H1 (cell line): ENCODE results near the gene C17orf50. TPM values are rescaled to one million over a fixed set of nuclear protein-coding genes. Genes with fewer than 3 reads are reported as not detected.

Experiments
- CTCF ChIA-PET: fragments of 300-600 bp; sonication (Branson Sonifier 250); formaldehyde crosslinking; loops from one replicate; lab custom pipeline; 2021; ENCODE audit not compliant: partially characterized antibody; lab: Charles Lee
- POLR2A ChIA-PET: fragments of 300-600 bp; sonication (Branson Sonifier 250); formaldehyde crosslinking; loops from one replicate; lab custom pipeline; 2021; ENCODE audit warnings: inconsistent platforms; ENCODE audit not compliant: partially characterized antibody; lab: Charles Lee
- DNase-seq, 2 experiments: peaks; one replicate each; pipeline versions ENCODE4 v3.0.0 to v3.0.0-alpha.2; 2010 to 2022; ENCODE audit warnings: low spot score in 2 of 2, low read depth in 1 of 2, mixed read lengths in 1 of 2
- FAIRE-seq: peaks from 2 replicates; lab custom pipeline; 2011; peaks lifted over from hg19 to GRCh38; lab: Jason Lieb, UNC
- H2AFZ ChIP-seq: 2 replicates; pipeline ENCODE4 v1.8.1; 2012; ENCODE audit warnings: low read length, inconsistent platforms
- H2AK5ac ChIP-seq: 2 replicates; pipeline ENCODE4 v1.6.1; 2013; ENCODE audit warnings: low read depth, low read length
- H2BK120ac ChIP-seq: replicated peaks from 2 replicates; pipeline ENCODE3; 2013; ENCODE audit warnings: low read depth, low read length, inconsistent platforms
- H2BK12ac ChIP-seq: 2 replicates; pipeline ENCODE4 v1.6.1; 2013; ENCODE audit warnings: low read depth, low read length
- H2BK15ac ChIP-seq: 2 replicates; pipeline ENCODE4 v1.6.1; 2013; ENCODE audit warnings: low read length
- H2BK20ac ChIP-seq: 2 replicates; pipeline ENCODE4 v1.6.1; 2013; ENCODE audit warnings: low read length
- H2BK5ac ChIP-seq: 2 replicates; pipeline ENCODE4 v1.6.1; 2013; ENCODE audit warnings: low read depth, low read length
- H3K14ac ChIP-seq: 2 replicates; pipeline ENCODE4 v1.6.1; 2013; ENCODE audit warnings: inconsistent platforms; ENCODE audit not compliant: insufficient read length
- H3K18ac ChIP-seq: 2 replicates; pipeline ENCODE4 v1.6.1; 2013; ENCODE audit warnings: low read length; ENCODE audit errors: extremely low read depth
- H3K23ac ChIP-seq: 2 replicates; pipeline ENCODE4 v1.6.1; 2013; ENCODE audit warnings: inconsistent platforms; ENCODE audit not compliant: insufficient read length
- H3K23me2 ChIP-seq: 2 replicates; pipeline ENCODE4 v1.6.1; 2013; ENCODE audit warnings: low read depth, low read length
- H3K27ac ChIP-seq: 2 replicates; pipeline ENCODE4 v1.6.1; 2011; ENCODE audit warnings: low read depth, low read length, inconsistent platforms
- H3K27me3 ChIP-seq, 4 experiments: replicated peaks in 1 of 4; 1 replicate in 1 of 4; 2 replicates in 3 of 4; pipeline versions ENCODE4 v1.6.1 to v1.8.1; 2011 to 2013; ENCODE audit warnings: low read length in 3 of 4, mild to moderate bottlenecking in 3 of 4, inconsistent platforms in 2 of 4, mixed read lengths in 2 of 4, moderate library complexity in 1 of 4; ENCODE audit not compliant: control insufficient read depth in 3 of 4, insufficient read depth in 3 of 4; ENCODE audit errors: extremely low read depth in 1 of 4
- H3K36me3 ChIP-seq, 4 experiments: 2 replicates each; pipeline versions ENCODE4 v1.6.1 to v1.8.1; 2011 to 2013; ENCODE audit warnings: mild to moderate bottlenecking in 4 of 4, low read length in 3 of 4, moderate library complexity in 2 of 4, control low read depth in 1 of 4, inconsistent platforms in 1 of 4; ENCODE audit not compliant: insufficient read depth in 4 of 4, control insufficient read depth in 2 of 4
- H3K4ac ChIP-seq: replicated peaks from 2 replicates; pipeline ENCODE3; 2013; ENCODE audit warnings: low read length, low read depth, mixed read lengths, inconsistent platforms; ENCODE audit not compliant: insufficient read length
- H3K4me1 ChIP-seq, 4 experiments: replicated peaks in 1 of 4; 1 replicate in 1 of 4; 2 replicates in 3 of 4; pipeline versions ENCODE4 v1.6.1 to v1.8.1; 2011 to 2013; ENCODE audit warnings: low read length in 3 of 4, inconsistent platforms in 2 of 4, mixed read lengths in 1 of 4; ENCODE audit not compliant: insufficient read depth in 4 of 4, control insufficient read depth in 3 of 4
- H3K4me2 ChIP-seq, 2 experiments: 2 replicates each; pipeline versions ENCODE4 v1.6.1 to v1.8.1; 2011 to 2013; ENCODE audit warnings: low read depth in 2 of 2, low read length in 2 of 2, control low read depth in 1 of 2, inconsistent platforms in 1 of 2, mild to moderate bottlenecking in 1 of 2; ENCODE audit not compliant: insufficient read depth in 1 of 2
- H3K4me3 ChIP-seq, 4 experiments: fragments of 200-600, 300-600 bp in 1 of 4; sonication (generic), shearing (Covaris generic), sonication (Bioruptor Twin) in 1 of 4; 2 replicates each; pipeline versions ENCODE4 v1.5.1 to v1.8.1; 2011 to 2016; ENCODE audit warnings: low read length in 4 of 4, low read depth in 3 of 4, control low read depth in 2 of 4, inconsistent platforms in 2 of 4, mild to moderate bottlenecking in 2 of 4, mixed read lengths in 1 of 4, moderate library complexity in 1 of 4; ENCODE audit not compliant: insufficient read depth in 2 of 4; ENCODE audit errors: extremely low read depth in 1 of 4
- H3K56ac ChIP-seq: replicated peaks from 2 replicates; pipeline ENCODE3; 2013; ENCODE audit warnings: low read depth, mild to moderate bottlenecking, mixed read lengths, low read length, inconsistent platforms; ENCODE audit not compliant: insufficient read length
- H3K79me1 ChIP-seq: 2 replicates; pipeline ENCODE4 v1.6.1; 2013; ENCODE audit warnings: low read depth, low read length, control low read depth
- H3K79me2 ChIP-seq, 2 experiments: 2 replicates each; pipeline versions ENCODE4 v1.6.1 to v1.8.1; 2012 to 2013; ENCODE audit warnings: low read length in 2 of 2, mild to moderate bottlenecking in 2 of 2, inconsistent platforms in 1 of 2; ENCODE audit not compliant: insufficient read depth in 2 of 2, control insufficient read depth in 1 of 2
- H3K9ac ChIP-seq, 4 experiments: replicated peaks in 1 of 4; 1 replicate in 1 of 4; 2 replicates in 3 of 4; pipeline versions ENCODE4 v1.6.1 to v1.8.1; 2011 to 2013; ENCODE audit warnings: low read depth in 3 of 4, low read length in 3 of 4, control low read depth in 2 of 4, mild to moderate bottlenecking in 2 of 4, moderate library complexity in 2 of 4, inconsistent platforms in 1 of 4; ENCODE audit errors: extremely low read depth in 1 of 4
- H3K9me3 ChIP-seq, 2 experiments: 2 replicates each; pipeline versions ENCODE4 v1.6.1 to v1.8.1; 2012 to 2013; ENCODE audit warnings: mild to moderate bottlenecking in 2 of 2, moderate library complexity in 2 of 2, control low read depth in 1 of 2, inconsistent platforms in 1 of 2, low read depth in 1 of 2, low read length in 1 of 2, mixed read lengths in 1 of 2; ENCODE audit not compliant: insufficient read depth in 2 of 2
- H4K20me1 ChIP-seq, 2 experiments: replicated peaks in 1 of 2; 2 replicates each; pipeline versions ENCODE3 to v1.8.1; 2011 to 2013; ENCODE audit warnings: inconsistent platforms in 2 of 2, low read length in 2 of 2, mild to moderate bottlenecking in 1 of 2; ENCODE audit not compliant: insufficient read depth in 2 of 2, control insufficient read depth in 1 of 2
- H4K5ac ChIP-seq: 2 replicates; pipeline ENCODE4 v1.6.1; 2013; ENCODE audit warnings: low read length, low read depth, mixed read lengths, inconsistent platforms; ENCODE audit not compliant: insufficient read length
- H4K8ac ChIP-seq: 2 replicates; pipeline ENCODE4 v1.8.0; 2013; ENCODE audit warnings: mild to moderate bottlenecking, moderate library complexity, low read length, inconsistent platforms; ENCODE audit not compliant: insufficient read depth; ENCODE audit errors: extremely low read depth
- H4K91ac ChIP-seq: replicated peaks from 2 replicates; pipeline ENCODE3; 2013; ENCODE audit warnings: low read length, mixed read lengths, inconsistent platforms; ENCODE audit not compliant: insufficient read length
- ASH2L ChIP-seq: fragments of 200-600, 300-600 bp; sonication (generic); IDR thresholded peaks from one replicate; pipeline ENCODE4 v1.7.1; 2017; ENCODE audit warnings: low read length
- CREB1 ChIP-seq: IDR thresholded peaks from 2 replicates; pipeline ENCODE4 v1.6.1; 2012; ENCODE audit warnings: inconsistent platforms
- GTF2F1 ChIP-seq: IDR thresholded peaks from 2 replicates; pipeline ENCODE4 v1.6.1; 2012; ENCODE audit warnings: low read depth, low read length, improper control_type of control experiment, borderline replicate concordance
- KDM4A ChIP-seq: IDR thresholded peaks from one replicate; pipeline ENCODE4 v1.7.1; 2012; ENCODE audit warnings: low read depth, mild to moderate bottlenecking, moderate library complexity, low read length, inconsistent platforms; ENCODE audit not compliant: severe bottlenecking
- WGBS, 2 experiments: shearing (Covaris generic) in 1 of 2; methylation state at CpG; one replicate each; pipeline versions ENCODE4 v1.1.6 to v1.1.7; 2013 to 2015; ENCODE audit warnings: low lambda C conversion rate in 2 of 2, mixed read lengths in 2 of 2, inconsistent platforms in 1 of 2, low coverage in 1 of 2, missing lambda C conversion rate in 1 of 2; ENCODE audit not compliant: insufficient replicate concordance in 2 of 2, insufficient coverage in 1 of 2, insufficient read length in 1 of 2; ENCODE audit errors: extremely low coverage in 1 of 2, missing lambda C conversion rate in 1 of 2; 5-methylcytosine and 5-hydroxymethylcytosine counted together
- polyA plus RNA-seq, 7 experiments: library from polyadenylated mRNA; depleted of rRNA in 3 of 7; stranded (reverse) in 5 of 7; unstranded in 2 of 7; fragments of >200 nt in 5 of 7; fragments of 200-250 nt in 2 of 7; gene quantifications; 1 replicate in 5 of 7; 2 replicates in 1 of 7; 4 replicates in 1 of 7; pipeline versions ENCODE4 v1.2.1 to v1.2.3, GENCODE V29; 2011 to 2013; ENCODE audit warnings: missing spikeins in 2 of 7, mixed read lengths in 2 of 7
- total RNA-seq: library from RNA; stranded (reverse); fragmentation: NEBNext Ultra II Directional; extraction: Animal tissue kit (Norgen Biotek cat#: 25700); gene quantifications from 2 replicates; pipeline ENCODE4 v1.2.1, GENCODE V29; 2021

The C17orf50 gene
- total and polyA plus RNA-seq, 2 of the 8 experiments (the other 6 are each of a cell fraction or from before 2014, with no cell fraction given): 0.12 TPM; not detected in 1

DNA sequence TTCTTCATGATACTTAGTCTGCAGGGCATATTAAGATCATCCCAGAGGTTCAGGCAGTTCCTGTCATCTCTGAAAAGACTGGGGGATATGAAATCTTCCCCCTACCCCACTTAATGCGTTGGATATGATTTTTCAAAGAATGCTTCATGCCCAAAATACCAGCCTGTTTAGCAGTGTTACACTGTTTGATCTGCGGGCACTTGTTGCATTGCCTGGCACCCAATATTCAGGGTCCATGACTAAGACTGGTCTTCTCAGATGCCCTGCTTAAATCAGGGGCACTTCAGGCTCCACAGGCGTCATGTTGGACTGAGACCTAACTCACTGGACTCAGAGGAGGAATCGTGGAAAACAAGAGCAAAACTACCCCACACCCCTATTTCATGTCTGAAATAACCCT, 35.6 kb upstream of the C17orf50 start:
- Histone ChIP-seq H3K27ac (no peak overlapping the region), H3K4me1 (peaks cover 0 to 12% (median 5%) of the 10 kb centered on the region in 4 experiments; a peak in 3 of 7 replicates), H3K4me2 (no peak overlapping the region)

More for the DNA sequence above, 35.6 kb upstream of the C17orf50 start:
- Histone ChIP-seq H3K23me2 (no peaks in the 10 kb centered on the region), H3K36me3 (peaks cover 0 to 18% (median 11%) of the 10 kb centered on the region in 4 experiments; a peak in 7 of 8 replicates), H3K14ac (no peak overlapping the region), H2AFZ (no peak overlapping the region), H2BK120ac (no peak overlapping the region), H3K79me2 (no peaks in the 10 kb centered on the region), H3K9ac (no peak overlapping the region), H3K9me3 (no peaks in the 10 kb centered on the region), H2BK15ac (no peak overlapping the region), H3K18ac (no peak overlapping the region), H2BK20ac (no peak overlapping the region), H3K27me3 (no peaks in the 10 kb centered on the region), H4K91ac (no peak overlapping the region), H4K5ac (no peak overlapping the region), H2BK5ac (no peak overlapping the region), H3K23ac (no peak overlapping the region), H2BK12ac (no peak overlapping the region), H3K4ac (no peak overlapping the region), H4K8ac (no peak overlapping the region), H3K56ac (no peak overlapping the region), H4K20me1 (peaks cover 0 to 5% of the 10 kb centered on the region in 2 experiments), H3K4me3 (no peak overlapping the region), H3K79me1 (no peaks in the 10 kb centered on the region), H2AK5ac (no peak overlapping the region)
- ChIA-PET CTCF (interaction anchor here (1.5 kb wide), 1 partner anchor 39 kb away, joined by 4 read pairs; no protein-coding TSS in a partner anchor), POLR2A (interaction anchor here (0.6 to 1.6 kb wide), 3 partner anchors 16 to 40 kb away, joined by 3 to 4 read pairs (median 3); no protein-coding TSS in a partner anchor)
- no peak for DNase-seq
- WGBS, 2 experiments: 86% methylated on average over 4 of the region's 4 CpGs; no CpG with 5 or more reads in 1 of the 2 experiments
- no peak for TF ChIP-seq GTF2F1
- no peak for TF ChIP-seq CREB1
- no peak for TF ChIP-seq KDM4A
- TF ChIP-seq ASH2L: no peak
- no peak for FAIRE-seq
